Measurements from ENCODE around the gene ITGAD.
"Not testable (repeated sequence)": the region's sequence is repeated elsewhere in the genome, so short reads cannot be mapped to it uniquely, and the experiment has no call there.

The ITGAD gene

GRCh38 chr16:31404353-31405064 is 11.4 kb downstream of the ITGAD start:
- no peak for DNase-seq

GRCh38 chr16:31407406-31407805 is 14.3 kb downstream of the ITGAD start:
- DNase-seq, result no peak

GRCh38 chr16:31409433-31409832 is 16.3 kb downstream of the ITGAD start:
- no peak for DNase-seq

- DNase-seq, result no peak
These were observed 16.9 kb downstream of the ITGAD start for GRCh38 chr16:31410082-31410481.

GRCh38 chr16:31411024-31411844 is 18.1 kb downstream of the ITGAD start:
- DNase-seq, result no peak

- no peak for DNase-seq
These were observed 19.6 kb downstream of the ITGAD start for GRCh38 chr16:31412750-31413149.

GRCh38 chr16:31413381-31413780 is 20.2 kb downstream of the ITGAD start:
- DNase-seq, result no peak

- DNase-seq, result no peak
These were observed 20.8 kb downstream of the ITGAD start for GRCh38 chr16:31413943-31414342.

- peak; percentile 25 to 28 for DNase-seq
These were observed 21.6 kb downstream of the ITGAD start for GRCh38 chr16:31414706-31415105.

- no peak for DNase-seq
These were observed 23.2 kb downstream of the ITGAD start for GRCh38 chr16:31416371-31416770.

- not testable (repeated sequence) for DNase-seq
These were observed 23.9 kb downstream of the ITGAD start for GRCh38 chr16:31417036-31417435.

- no peak for DNase-seq
These were observed 24.8 kb downstream of the ITGAD start for GRCh38 chr16:31417916-31418315.

- DNase-seq, result peak in 1 of 2 donors; percentile 7
These were observed 26.9 kb downstream of the ITGAD start for GRCh38 chr16:31420037-31420436.

GRCh38 chr16:31421587-31421986 is 28.5 kb downstream of the ITGAD start:
- DNase-seq, result peak; percentile 24 to 42

- no peak for DNase-seq
These were observed 30.1 kb downstream of the ITGAD start for GRCh38 chr16:31423241-31423640.

GRCh38 chr16:31423801-31424200 is 30.7 kb downstream of the ITGAD start:
- DNase-seq, result no peak

- DNase-seq, result peak; percentile 77 to 79
These were observed 34.5 kb downstream of the ITGAD start for GRCh38 chr16:31427441-31428278.

- no peak for DNase-seq
These were observed 35.1 kb downstream of the ITGAD start, which contains the start of gene COX6A2 for GRCh38 chr16:31428279-31428597. Gene COX6A2, minus strand, starts transcription at chr16:31428360. Its CDS starts 35 bp downstream, at chr16:31428325.

- DNase-seq, result no peak
These were observed 35.6 kb downstream of the ITGAD start for GRCh38 chr16:31428638-31429247.

- no peak for DNase-seq
These were observed 36.2 kb downstream of the ITGAD start for GRCh38 chr16:31429314-31429713.

GRCh38 chr16:31429796-31430195 is 36.7 kb downstream of the ITGAD start:
- DNase-seq, result no peak

GRCh38 chr16:31430380-31431052 is 37.4 kb downstream of the ITGAD start:
- no peak for DNase-seq
